Nucleus accumbens (tissue), 56 donors: ENCODE measurements around the gene PUS1.

Experiments
- DNase-seq, 56 donors: peaks; one replicate each; lab custom pipeline; 2025; lab: John Stamatoyannopoulos, UW

PUS1 gene

DNA sequence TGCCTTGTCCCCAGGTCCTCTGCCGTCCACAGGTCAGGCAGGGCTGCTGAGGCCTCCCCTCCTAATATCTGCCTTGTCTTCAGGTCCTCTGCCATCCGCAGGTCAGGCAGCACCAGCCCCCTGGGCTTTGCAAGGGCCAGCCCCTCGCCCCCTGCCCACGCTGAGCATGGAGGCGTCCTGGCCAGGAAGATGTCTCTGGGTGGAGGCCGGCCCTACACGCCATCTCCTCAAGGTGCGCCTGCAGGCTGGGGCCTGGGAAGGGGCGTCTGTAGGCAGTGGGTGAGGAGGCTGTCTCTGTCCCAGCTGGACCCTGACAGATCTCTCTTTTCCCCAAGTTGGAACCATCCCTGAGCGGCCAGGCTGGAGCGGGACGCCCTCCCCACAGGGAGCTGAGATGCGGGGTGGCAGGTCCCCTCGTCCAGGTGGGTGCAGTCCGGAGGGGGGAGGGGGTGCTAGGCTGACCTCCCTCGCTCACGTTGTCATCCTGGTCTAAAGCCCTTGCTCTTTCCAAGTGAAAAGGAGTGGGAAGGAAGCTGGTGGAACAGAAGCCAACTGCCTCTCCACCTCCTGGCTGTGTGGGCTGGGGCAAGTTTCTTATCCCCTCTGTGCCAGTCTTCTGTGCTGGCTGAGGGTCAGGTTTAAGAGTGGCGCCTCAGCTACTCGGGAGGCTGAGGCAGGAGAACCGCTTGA is 13.9 kb upstream of the PUS1 start:
- no peak for DNase-seq

DNA sequence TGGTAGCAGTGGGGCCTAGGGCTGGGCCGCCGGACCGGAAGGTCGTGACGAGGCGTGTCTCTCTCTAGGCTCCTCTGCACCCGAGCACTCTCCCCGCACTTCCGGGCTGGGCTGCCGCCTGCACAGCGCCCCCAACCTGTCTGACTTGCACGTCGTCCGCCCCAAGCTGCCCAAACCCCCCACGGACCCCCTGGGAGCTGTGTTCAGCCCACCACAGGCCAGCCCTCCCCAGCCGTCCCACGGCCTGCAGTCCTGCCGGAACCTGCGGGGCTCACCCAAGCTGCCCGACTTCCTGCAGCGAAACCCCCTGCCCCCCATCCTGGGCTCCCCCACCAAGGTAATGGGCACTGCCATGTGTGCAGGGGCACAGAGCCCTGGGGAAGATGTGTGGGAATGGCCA is 13.3 kb upstream of the PUS1 start:
- DNase-seq = no peak

GRCh38 chr12:131916306-131917138 is 12.6 kb upstream of the PUS1 start:
- DNase-seq = no peak

DNA sequence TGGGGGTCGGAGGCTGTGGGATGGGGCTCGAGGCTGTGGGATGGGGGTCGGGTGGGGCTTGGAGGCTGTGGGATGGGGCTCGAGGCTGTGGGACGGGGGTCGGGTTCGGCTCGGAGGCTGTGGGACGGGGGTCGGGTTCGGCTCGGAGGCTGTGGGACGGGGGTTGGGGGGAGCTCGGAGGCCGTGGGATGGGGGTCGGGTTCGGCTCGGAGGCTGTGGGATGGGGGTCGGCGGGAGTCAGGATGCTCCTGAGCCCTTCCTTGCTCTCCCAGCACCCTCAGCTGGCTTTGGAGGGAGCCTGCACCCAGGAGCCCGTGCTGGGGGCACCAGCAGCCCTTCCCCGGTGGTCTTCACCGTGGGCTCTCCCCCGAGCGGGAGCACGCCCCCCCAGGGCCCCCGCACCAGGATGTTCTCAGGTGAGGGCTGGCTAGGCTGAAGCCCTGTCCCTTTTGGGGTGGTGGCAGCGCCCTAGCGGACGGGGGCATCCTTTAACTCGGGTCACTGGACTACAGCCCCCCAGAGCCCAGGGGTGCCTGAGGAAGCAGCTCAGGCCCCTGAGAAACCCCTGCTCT is 11.9 kb upstream of the PUS1 start:
- peak in 1 of 56 donors; percentile 23 for DNase-seq

DNA sequence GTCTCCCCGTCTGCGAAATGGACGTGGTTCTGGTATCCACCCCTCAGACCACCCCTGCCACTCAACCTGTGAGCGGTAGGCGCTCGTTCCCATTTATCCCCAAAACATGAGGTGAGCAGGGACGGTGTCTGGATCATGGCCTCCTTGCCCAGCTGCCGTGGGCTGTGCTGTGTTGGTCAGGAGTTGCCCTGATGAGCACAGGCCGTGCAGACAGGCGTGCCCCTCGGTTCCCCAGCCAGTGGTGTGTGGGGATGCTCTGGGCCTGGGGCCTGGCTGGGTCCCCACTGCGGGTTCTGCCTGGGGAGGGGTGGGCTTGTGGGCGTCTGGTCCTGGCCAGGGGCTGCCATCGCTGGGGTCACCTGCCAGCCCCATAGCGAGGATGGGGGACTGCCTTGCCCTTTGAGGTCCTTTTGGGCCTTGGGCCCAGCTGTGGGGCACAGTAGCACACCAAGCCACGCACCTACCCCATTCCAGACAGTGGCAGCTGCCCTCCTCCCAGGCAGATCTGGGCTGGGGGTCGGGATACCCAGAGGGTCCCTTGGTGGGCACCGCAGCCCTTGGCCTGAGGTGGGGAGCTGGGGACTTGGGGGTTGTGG is 11.3 kb upstream of the PUS1 start:
- no peak for DNase-seq

- no peak for DNase-seq
These were observed 10.6 kb upstream of the PUS1 start for GRCh38 chr12:131918311-131919050.

GRCh38 chr12:131919051-131919347 is 10.1 kb upstream of the PUS1 start:
- no peak for DNase-seq

DNA sequence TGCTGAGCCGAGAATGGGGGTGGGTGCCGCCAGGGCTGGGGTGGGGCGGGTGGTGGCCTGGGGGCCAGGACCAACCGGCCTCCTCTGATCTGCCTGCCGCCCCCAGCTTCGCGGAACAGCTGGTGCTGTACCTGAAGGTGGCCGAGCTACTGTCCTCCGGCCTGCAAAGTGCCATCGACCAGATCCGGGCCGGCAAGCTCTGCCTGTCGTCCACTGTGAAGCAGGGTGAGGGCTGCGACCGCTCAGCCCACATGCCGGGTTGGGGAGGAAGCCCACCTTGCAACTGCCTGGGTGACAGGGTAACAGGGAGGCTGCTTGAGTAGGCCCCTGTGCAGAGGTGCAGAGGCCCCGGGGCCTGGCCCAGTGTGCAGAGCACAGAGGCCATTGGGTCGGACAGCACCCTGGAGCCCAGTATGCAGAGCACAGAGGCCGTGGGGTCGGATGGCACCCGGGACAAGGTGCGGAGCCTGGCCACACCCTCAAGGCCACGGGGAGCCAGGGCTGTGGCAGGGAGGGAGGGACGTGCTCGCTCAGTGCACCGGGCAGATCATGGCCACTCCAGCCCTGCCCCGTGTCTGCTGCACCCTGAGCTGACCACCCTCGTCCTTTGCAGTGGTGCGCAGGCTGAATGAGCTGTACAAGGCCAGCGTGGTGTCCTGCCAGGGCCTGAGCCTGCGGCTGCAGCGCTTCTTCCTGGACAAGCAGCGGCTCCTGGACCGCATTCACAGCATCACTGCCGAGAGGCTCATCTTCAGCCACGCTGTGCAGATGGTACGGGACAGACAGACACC is 9.5 kb upstream of the PUS1 start:
- no peak for DNase-seq

- no peak for DNase-seq
These were observed 8.9 kb upstream of the PUS1 start for GRCh38 chr12:131920157-131920508.

- no peak for DNase-seq
These were observed 7.9 kb upstream of the PUS1 start for GRCh38 chr12:131920902-131921840.

DNA sequence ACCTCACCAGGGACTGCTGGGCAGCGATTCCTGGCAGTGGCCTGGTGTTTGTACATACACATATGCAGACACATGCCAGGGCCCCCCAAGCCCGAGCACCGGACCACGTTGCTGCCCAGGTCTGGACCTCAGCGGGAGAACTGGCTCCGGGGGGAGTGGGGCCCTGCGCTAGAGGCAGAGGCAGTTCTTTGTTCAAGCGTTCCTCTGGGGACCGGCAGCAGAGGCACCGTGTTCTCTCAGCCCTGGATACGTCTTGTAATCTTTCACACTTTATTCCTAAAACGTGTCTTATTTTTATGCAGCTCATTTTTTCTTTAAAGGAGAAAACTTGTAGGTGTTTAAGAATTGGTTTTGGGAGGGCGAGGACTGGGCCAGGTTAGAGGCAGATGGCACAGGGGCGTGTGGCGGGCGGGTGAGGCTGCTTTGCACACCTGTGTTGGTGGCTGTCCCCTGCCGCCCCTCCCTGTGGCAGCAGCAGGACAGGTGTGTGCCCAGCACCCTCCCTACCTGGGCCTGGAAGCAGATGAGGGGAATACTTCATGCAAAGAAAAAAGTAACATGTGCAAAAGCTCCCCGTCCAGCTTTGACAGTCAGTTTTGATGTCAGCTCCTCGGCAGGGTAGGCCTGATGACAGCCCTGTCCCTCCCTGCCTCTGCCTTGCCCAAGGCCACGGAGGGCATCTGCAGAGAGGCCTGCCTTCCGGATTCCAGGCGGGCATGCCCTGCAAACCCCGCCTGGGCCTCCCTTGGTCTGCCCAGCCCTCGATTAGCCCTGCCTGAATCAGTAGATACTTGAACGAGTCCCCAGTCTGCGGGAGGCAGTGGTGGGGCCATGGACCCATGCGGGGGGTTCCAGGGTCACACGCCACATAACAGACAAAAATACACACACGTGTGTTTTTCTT is 7.0 kb upstream of the PUS1 start:
- DNase-seq = peak in 2 of 56 donors; percentile 14 to 21

DNA sequence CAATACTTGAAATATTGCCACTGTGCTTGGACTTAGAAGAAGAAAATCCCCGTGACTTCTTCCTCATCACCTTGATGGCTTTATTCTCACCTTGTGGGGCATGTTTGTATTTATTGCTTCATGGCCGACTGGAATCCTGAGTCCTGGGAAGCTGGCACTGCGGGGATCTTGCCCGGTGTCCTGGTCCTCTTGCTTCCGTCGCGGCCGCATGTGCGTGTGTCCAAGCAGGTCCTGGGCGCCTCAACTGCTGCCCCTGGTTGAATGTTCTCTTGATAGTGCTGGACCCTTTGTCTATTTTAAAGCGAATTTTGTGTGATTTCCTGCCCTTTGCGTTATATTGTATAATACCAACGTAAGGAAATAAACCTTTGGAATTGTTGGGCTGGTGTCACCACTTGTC is 6.3 kb upstream of the PUS1 start:
- no peak for DNase-seq

- DNase-seq = no peak
These were observed 5.8 kb upstream of the PUS1 start for GRCh38 chr12:131923260-131923659.

DNA sequence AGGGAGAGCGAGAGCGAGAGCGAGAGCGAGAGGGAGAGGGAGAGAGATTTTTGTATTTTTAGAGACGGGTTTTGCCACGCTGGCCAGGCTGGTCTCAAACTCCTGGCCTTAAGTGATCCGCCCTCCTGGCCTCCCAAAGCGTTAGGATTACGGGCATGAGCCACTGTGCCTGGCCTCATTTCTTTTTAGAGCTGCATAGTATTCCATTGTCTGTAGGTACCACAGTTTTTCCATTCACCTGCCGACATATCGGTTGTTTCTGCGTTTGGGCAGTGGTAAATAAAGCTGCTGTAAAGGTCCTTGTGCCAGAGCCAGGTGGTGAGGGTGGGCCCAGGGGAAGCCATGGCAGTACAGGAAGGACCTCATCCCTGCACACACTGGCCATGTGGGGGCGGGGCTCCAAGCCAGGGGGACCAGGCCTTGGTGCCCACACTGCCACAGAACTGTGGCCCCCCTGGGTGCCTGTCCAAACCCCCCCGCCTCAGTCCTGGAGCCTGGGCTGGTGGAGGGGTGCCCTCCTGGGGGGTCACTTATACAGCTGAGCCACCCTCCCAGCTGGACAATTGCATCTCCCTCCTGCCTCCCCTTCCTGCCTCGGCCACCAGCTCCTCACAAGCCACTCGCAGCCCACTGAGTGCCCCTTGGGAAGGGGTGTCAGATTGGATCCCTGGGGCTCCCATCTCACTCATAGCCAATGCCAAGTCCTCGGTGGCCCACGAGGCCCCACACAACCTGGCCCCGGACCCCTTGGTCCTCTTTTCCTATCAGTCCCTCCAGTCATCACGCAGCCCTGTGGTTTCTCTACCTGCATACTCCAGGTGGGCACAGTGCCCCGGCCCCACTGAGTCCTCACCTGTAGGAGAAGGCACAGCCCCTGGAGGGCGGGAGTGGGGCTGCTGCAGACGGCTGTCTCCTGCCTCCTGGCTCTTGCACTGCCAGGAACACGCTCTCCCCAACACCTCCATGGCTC is 1.7 kb upstream of the PUS1 start:
- no peak for DNase-seq

GRCh38 chr12:131928080-131928710 is 881 bp upstream of the PUS1 start:
- peak in 1 of 56 donors; percentile 56 for DNase-seq
